ENCODE results near the gene LRMDA. TPM values are rescaled to one million over a fixed set of nuclear protein-coding genes. Genes with fewer than 3 reads are reported as not detected.

LRMDA gene
- total RNA-seq, 1 experiment from 2014 or later: 4.8 TPM

DNA sequence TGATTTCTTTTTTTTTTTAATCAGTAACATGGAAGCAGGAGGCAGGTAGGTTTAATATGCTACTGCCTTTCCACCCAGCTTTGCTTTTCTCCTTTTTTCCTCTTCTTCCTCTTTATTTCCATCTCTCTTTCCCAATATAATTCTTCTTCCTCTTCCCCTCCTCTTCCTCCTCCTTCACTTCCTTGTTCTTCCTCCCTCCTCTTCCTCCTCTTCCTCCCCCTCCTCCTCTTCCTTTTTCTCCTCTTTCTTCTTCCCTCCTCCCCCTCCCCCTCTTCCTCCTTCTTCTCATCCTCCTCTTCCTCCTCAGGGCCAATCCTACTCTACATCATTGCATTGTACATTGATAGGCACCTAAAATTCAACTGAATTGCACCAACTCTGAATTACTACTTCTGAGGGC, 41.2 kb upstream of the LRMDA start:
- POLR2A ChIA-PET: no interaction called here
- no peaks in the 10 kb centered on the region for H3K27me3 ChIP-seq (ENCODE audit: insufficient read depth, low read length)
- CTCF ChIA-PET: no interaction called here
- no peak overlapping the region for H3K9ac ChIP-seq (ENCODE audit: low read length)
- intact Hi-C loops (cut with micrococcal nuclease): no loop called here
- no peaks in the 10 kb centered on the region for H3K36me3 ChIP-seq (ENCODE audit: control insufficient read depth in 1 of 2, insufficient read depth in 2 of 2, low read length in 2 of 2)
- DNase-seq (ENCODE audit: low read depth, low spot score) (no peak), ATAC-seq (no peak)
- H3K9me2 ChIP-seq (ENCODE audit: insufficient read depth): no peaks in the 10 kb centered on the region
- no peak overlapping the region for H3K4me3 ChIP-seq (replicated peaks in 1 of 2; ENCODE audit: low read depth in 1 of 2, low read length in 2 of 2)
- no peaks in the 10 kb centered on the region for H4K20me1 ChIP-seq (ENCODE audit: insufficient read depth)
- H3K9me3 ChIP-seq (ENCODE audit: control insufficient read depth in 1 of 2, insufficient read depth in 1 of 2, low read depth in 1 of 2, low read length in 2 of 2): no peaks in the 10 kb centered on the region
- no peak for TF ChIP-seq ELF1 (IDR thresholded peaks at IDR 0.05; ENCODE audit: borderline replicate concordance, low read depth)
- no peak for TF ChIP-seq TCF7L2 (IDR thresholded peaks at IDR 0.05; ENCODE audit: borderline replicate concordance, extremely low read depth, insufficient read depth, insufficient read length)
- no peak for TF ChIP-seq CEBPB (IDR thresholded peaks at IDR 0.05; ENCODE audit: low read depth)
- TF ChIP-seq POLR2A (IDR thresholded peaks at IDR 0.05; ENCODE audit: borderline replicate concordance, extremely low read depth, insufficient read depth, insufficient read length): no peak
- TF ChIP-seq, protein P1, sequence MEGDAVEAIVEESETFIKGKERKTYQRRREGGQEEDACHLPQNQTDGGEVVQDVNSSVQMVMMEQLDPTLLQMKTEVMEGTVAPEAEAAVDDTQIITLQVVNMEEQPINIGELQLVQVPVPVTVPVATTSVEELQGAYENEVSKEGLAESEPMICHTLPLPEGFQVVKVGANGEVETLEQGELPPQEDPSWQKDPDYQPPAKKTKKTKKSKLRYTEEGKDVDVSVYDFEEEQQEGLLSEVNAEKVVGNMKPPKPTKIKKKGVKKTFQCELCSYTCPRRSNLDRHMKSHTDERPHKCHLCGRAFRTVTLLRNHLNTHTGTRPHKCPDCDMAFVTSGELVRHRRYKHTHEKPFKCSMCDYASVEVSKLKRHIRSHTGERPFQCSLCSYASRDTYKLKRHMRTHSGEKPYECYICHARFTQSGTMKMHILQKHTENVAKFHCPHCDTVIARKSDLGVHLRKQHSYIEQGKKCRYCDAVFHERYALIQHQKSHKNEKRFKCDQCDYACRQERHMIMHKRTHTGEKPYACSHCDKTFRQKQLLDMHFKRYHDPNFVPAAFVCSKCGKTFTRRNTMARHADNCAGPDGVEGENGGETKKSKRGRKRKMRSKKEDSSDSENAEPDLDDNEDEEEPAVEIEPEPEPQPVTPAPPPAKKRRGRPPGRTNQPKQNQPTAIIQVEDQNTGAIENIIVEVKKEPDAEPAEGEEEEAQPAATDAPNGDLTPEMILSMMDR (IDR thresholded peaks at IDR 0.05 in 2 of 3, conservative IDR thresholded peaks at IDR 0.05 in 1 of 3; ENCODE audit: borderline replicate concordance in 1 of 3, insufficient read depth in 1 of 3, low read depth in 2 of 3, low read length in 2 of 3): no peak
- RAD21 ChIA-PET (ENCODE audit: low non-redundant PET in 1 of 2, low total read pairs in 2 of 2, uncharacterized antibody in 2 of 2, unreplicated experiment in 2 of 2): no interaction called here
- no peak overlapping the region for H2AFZ ChIP-seq (ENCODE audit: low read depth, low read length, poor library complexity, severe bottlenecking)
- H3K4me1 ChIP-seq (ENCODE audit: control insufficient read depth in 1 of 2, insufficient read depth in 2 of 2, low read length in 2 of 2): peaks cover 6 to 8% of the 10 kb centered on the region in 2 experiments; a peak in 3 of 4 replicates
- no peak overlapping the region for H3K27ac ChIP-seq (ENCODE audit: low read depth, low read length)
- no peak overlapping the region for H3K4me2 ChIP-seq (ENCODE audit: low read length)
- BruUV-seq (replicated peaks): no TSS peak
- H3K79me2 ChIP-seq (ENCODE audit: insufficient read depth, low read length): no peaks in the 10 kb centered on the region

DNA sequence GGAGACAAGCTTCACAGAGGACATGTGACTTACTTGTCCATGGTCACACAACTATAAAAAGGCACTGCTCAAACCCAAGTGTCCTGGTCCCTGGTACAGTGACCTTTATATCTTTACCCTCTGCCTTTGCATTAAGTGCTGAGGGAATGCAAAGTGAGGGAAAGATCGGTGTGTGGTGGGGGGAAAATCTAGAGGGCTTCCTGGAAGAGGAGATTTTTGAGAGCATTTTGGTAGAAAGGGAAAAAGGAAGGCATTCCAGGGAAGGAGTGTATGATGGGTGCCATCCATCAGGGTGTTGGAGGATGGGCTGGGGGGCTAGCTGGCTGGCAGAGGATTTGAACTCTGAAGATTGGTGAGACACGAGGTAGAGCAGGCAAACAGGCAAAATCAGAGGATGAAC, 39.2 kb upstream of the LRMDA start:
- H3K4me1 ChIP-seq (ENCODE audit: control insufficient read depth in 1 of 2, insufficient read depth in 2 of 2, low read length in 2 of 2): peaks cover 6 to 12% of the 10 kb centered on the region in 2 experiments; a peak in 3 of 4 replicates
- H3K27ac ChIP-seq (ENCODE audit: low read depth, low read length): no peak overlapping the region
- H4K20me1 ChIP-seq (ENCODE audit: insufficient read depth): no peaks in the 10 kb centered on the region
- H3K27me3 ChIP-seq (ENCODE audit: insufficient read depth, low read length): no peaks in the 10 kb centered on the region
- no peak overlapping the region for H3K4me2 ChIP-seq (ENCODE audit: low read length)
- H3K9me3 ChIP-seq (ENCODE audit: control insufficient read depth in 1 of 2, insufficient read depth in 1 of 2, low read depth in 1 of 2, low read length in 2 of 2): no peaks in the 10 kb centered on the region
- ChIA-PET POLR2A (no interaction called here), CTCF (no interaction called here), RAD21 (ENCODE audit: low non-redundant PET in 1 of 2, low total read pairs in 2 of 2, uncharacterized antibody in 2 of 2, unreplicated experiment in 2 of 2) (no interaction called here)
- intact Hi-C loops (cut with micrococcal nuclease): no loop called here
- no peak for DNase-seq (ENCODE audit: low read depth, low spot score)
- BruUV-seq (replicated peaks): no TSS peak
- H2AFZ ChIP-seq (ENCODE audit: low read depth, low read length, poor library complexity, severe bottlenecking): no peak overlapping the region
- H3K9ac ChIP-seq (ENCODE audit: low read length): no peak overlapping the region
- ATAC-seq: no peak
- H3K79me2 ChIP-seq (ENCODE audit: insufficient read depth, low read length): peaks cover 11% of the 10 kb centered on the region
- H3K4me3 ChIP-seq (replicated peaks in 1 of 2; ENCODE audit: low read depth in 1 of 2, low read length in 2 of 2): no peak overlapping the region
- H3K9me2 ChIP-seq (ENCODE audit: insufficient read depth): no peaks in the 10 kb centered on the region
- TF ChIP-seq CEBPB (IDR thresholded peaks at IDR 0.05; ENCODE audit: low read depth): no peak
- H3K36me3 ChIP-seq (ENCODE audit: control insufficient read depth in 1 of 2, insufficient read depth in 2 of 2, low read length in 2 of 2): no peaks in the 10 kb centered on the region

Data from HCT116 (cell line).